ENCODE measurements around the gene CUL2. TPM values are rescaled to one million over a fixed set of nuclear protein-coding genes. Genes with fewer than 3 reads are reported as not detected.

Gene CUL2
- total and polyA plus RNA-seq, 2 experiments from 2014 or later = 17.2 to 38.3 TPM

- no peak overlapping the region for H3K27ac Mint-ChIP-seq
- Histone ChIP-seq H3K27me3 (ENCODE audit: insufficient read depth) (no peaks in the 10 kb centered on the region), H3K4me2 (no peak overlapping the region), H3K79me2 (replicated peaks; ENCODE audit: insufficient read depth) (no peaks in the 10 kb centered on the region), H2AFZ (no peak overlapping the region), H3K27ac (ENCODE audit: low read depth) (no peak overlapping the region), H4K20me1 (replicated peaks; ENCODE audit: insufficient read depth) (no peaks in the 10 kb centered on the region), H3K9me2 (ENCODE audit: insufficient read depth) (no peaks in the 10 kb centered on the region), H3F3A (replicated peaks; ENCODE audit: low read depth) (no peaks in the 10 kb centered on the region), H3K4me1 (ENCODE audit: insufficient read depth) (no peaks in the 10 kb centered on the region), H3K4me3 (no peak overlapping the region), H3K36me3 (ENCODE audit: insufficient read depth) (no peaks in the 10 kb centered on the region)
- no peak overlapping the region for H3K4me3 Mint-ChIP-seq
- no peaks in the 10 kb centered on the region for H3K9me3 Mint-ChIP-seq
- no peak for ATAC-seq
- no peak for DNase-seq (ENCODE audit: low spot score)
- no peaks in the 10 kb centered on the region for H3K4me1 Mint-ChIP-seq
- TF ChIP-seq ZNF114 (CRISPR knock-in tag; IDR thresholded peaks at IDR 0.05) (no peak), EZH2phosphoT487 (IDR thresholded peaks at IDR 0.05; ENCODE audit: unreplicated experiment) (no peak), REST (IDR thresholded peaks at IDR 0.05; ENCODE audit: unreplicated experiment) (no peak), EZH2 (IDR thresholded peaks at IDR 0.05; ENCODE audit: low read depth, unreplicated experiment) (no peak), CREB1 (CRISPR knock-in tag; IDR thresholded peaks at IDR 0.05; ENCODE audit: low read depth) (no peak), POLR2AphosphoS5 (IDR thresholded peaks at IDR 0.05; ENCODE audit: low read depth) (no peak), ETS1 (IDR thresholded peaks at IDR 0.05) (no peak), NANOG (IDR thresholded peaks at IDR 0.05; ENCODE audit: borderline replicate concordance) (no peak), STAT1 (IDR thresholded peaks at IDR 0.05; ENCODE audit: unreplicated experiment) (no peak), CTCF (conservative IDR thresholded peaks at IDR 0.05; ENCODE audit: low read depth in 2 of 2) (no peak), JUNB (IDR thresholded peaks at IDR 0.05; ENCODE audit: unreplicated experiment) (no peak), ZNF331 (CRISPR knock-in tag; IDR thresholded peaks at IDR 0.05; ENCODE audit: low read depth) (no peak)
- TF ChIP-seq, protein P1, sequence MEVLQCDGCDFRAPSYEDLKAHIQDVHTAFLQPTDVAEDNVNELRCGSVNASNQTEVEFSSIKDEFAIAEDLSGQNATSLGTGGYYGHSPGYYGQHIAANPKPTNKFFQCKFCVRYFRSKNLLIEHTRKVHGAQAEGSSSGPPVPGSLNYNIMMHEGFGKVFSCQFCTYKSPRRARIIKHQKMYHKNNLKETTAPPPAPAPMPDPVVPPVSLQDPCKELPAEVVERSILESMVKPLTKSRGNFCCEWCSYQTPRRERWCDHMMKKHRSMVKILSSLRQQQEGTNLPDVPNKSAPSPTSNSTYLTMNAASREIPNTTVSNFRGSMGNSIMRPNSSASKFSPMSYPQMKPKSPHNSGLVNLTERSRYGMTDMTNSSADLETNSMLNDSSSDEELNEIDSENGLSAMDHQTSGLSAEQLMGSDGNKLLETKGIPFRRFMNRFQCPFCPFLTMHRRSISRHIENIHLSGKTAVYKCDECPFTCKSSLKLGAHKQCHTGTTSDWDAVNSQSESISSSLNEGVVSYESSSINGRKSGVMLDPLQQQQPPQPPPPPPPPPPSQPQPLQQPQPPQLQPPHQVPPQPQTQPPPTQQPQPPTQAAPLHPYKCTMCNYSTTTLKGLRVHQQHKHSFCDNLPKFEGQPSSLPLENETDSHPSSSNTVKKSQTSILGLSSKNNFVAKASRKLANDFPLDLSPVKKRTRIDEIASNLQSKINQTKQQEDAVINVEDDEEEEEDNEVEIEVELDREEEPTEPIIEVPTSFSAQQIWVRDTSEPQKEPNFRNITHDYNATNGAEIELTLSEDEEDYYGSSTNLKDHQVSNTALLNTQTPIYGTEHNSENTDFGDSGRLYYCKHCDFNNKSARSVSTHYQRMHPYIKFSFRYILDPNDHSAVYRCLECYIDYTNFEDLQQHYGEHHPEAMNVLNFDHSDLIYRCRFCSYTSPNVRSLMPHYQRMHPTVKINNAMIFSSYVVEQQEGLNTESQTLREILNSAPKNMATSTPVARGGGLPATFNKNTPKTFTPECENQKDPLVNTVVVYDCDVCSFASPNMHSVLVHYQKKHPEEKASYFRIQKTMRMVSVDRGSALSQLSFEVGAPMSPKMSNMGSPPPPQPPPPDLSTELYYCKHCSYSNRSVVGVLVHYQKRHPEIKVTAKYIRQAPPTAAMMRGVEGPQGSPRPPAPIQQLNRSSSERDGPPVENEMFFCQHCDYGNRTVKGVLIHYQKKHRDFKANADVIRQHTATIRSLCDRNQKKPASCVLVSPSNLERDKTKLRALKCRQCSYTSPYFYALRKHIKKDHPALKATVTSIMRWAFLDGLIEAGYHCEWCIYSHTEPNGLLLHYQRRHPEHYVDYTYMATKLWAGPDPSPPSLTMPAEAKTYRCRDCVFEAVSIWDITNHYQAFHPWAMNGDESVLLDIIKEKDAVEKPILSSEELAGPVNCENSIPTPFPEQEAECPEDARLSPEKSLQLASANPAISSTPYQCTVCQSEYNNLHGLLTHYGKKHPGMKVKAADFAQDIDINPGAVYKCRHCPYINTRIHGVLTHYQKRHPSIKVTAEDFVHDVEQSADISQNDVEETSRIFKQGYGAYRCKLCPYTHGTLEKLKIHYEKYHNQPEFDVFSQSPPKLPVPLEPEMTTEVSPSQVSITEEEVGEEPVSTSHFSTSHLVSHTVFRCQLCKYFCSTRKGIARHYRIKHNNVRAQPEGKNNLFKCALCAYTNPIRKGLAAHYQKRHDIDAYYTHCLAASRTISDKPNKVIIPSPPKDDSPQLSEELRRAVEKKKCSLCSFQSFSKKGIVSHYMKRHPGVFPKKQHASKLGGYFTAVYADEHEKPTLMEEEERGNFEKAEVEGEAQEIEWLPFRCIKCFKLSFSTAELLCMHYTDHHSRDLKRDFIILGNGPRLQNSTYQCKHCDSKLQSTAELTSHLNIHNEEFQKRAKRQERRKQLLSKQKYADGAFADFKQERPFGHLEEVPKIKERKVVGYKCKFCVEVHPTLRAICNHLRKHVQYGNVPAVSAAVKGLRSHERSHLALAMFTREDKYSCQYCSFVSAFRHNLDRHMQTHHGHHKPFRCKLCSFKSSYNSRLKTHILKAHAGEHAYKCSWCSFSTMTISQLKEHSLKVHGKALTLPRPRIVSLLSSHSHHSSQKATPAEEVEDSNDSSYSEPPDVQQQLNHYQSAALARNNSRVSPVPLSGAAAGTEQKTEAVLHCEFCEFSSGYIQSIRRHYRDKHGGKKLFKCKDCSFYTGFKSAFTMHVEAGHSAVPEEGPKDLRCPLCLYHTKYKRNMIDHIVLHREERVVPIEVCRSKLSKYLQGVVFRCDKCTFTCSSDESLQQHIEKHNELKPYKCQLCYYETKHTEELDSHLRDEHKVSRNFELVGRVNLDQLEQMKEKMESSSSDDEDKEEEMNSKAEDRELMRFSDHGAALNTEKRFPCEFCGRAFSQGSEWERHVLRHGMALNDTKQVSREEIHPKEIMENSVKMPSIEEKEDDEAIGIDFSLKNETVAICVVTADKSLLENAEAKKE (CRISPR knock-in tag; IDR thresholded peaks at IDR 0.05) = no peak
- no peaks in the 10 kb centered on the region for H3K36me3 Mint-ChIP-seq (ENCODE audit: low read depth)
- H3K27me3 Mint-ChIP-seq (ENCODE audit: insufficient read depth, low read depth, poor library complexity) = no peaks in the 10 kb centered on the region
Observed at GRCh38 chr10:35103882-35104281, 13.7 kb upstream of the CUL2 start.

All from GM23338 (cell line).